ENCODE data around the gene CNTN4.
"Not testable (repeated sequence)": the region's sequence is repeated elsewhere in the genome, so short reads cannot be mapped to it uniquely, and the experiment has no call there.

Gene CNTN4

DNA sequence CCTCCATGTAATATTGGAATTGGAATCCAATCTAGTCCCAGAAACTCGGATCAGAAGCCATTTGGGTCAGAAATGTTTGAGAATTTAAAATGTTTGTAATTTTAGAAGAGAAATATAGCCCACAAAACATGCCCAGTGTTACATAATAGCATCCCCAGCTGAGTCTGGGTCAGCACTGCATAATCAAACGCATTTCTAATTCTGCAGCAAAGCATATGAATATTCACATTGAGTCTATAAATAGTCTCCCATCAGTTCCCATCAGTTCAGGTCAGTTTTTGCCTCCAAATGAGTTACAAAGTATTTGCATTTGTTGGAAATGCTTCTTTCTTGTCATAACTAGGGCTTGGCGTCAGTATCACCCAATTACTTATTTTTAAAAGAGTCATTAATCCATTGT is 628.4 kb downstream of the CNTN4 start:
- DNase-seq, result no peak

DNA sequence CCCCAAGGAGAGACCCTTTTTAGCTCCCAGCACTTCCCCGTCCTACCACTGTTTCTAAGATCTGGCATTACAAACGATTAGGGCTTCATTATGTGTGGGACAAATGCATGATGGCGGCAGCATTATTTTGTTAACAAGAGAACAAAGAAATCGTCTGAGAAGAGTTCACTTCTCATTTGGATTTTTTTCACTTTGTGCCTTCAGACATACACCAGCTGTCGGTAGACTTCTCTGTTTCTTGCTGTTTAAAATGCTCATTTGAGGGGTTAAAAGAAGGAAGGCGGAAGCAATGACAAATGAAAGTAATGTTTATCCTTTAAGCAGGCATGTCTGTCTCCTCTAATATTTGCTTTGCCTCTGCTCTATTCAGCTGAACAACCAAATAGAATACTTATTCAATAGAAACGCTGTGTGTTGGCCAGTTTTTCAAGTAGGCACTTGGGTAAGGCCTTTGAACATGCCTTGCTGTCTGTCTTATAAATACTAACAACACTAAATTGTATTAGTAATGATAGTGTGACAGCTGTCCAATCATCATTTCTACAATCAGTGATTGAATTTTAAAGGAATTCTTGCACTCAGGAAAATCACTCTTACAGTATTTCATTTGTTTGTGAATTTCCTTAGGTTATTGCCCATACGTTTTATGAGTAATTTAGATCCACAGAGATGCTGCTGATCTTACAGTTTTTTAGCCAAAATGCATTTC is 629.1 kb downstream of the CNTN4 start:
- DNase-seq, result no peak

DNA sequence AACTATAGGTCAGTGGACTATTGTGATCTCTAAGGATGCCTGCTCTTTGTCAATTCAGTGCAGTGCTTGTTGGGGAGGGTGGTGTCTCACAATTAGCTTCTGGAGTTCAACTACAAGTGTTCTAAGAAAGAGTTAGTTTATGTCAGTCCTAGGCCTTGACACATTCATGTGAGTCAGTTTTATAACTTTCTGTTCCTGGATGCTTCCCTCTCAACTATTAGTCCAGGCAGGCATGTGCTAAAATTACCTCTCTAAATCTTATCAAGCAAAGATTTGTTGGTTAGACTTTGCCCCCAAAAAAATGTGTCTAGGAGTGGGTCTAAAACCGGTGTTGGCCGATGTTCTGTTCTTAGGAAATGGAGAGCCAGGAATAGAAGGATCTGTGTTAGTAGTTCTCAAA is 633.2 kb downstream of the CNTN4 start:
- DNase-seq, result no peak

DNA sequence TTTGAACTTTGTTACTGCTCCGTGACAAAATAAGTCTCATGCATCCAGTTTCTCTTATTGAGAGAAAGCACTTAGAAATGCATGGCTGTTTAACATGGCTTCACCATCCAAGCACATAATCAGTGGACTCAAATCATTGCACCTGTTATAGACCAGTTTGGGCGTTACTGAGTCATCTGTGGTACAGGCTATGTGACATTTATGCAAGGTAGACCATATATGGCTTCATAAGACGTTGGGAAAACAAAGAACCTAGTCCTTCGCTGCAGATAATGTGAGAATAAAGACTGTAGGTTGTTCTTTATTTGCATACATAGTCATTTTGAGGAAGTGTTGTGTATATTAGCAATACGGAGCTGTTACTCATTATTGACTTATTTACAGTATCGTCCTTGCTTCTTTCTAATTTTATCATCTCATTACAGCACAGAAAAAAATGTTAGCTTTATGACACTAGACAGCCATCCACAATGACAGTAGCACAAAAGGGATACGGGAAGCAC is 636.8 kb downstream of the CNTN4 start:
- DNase-seq, result no peak

DNA sequence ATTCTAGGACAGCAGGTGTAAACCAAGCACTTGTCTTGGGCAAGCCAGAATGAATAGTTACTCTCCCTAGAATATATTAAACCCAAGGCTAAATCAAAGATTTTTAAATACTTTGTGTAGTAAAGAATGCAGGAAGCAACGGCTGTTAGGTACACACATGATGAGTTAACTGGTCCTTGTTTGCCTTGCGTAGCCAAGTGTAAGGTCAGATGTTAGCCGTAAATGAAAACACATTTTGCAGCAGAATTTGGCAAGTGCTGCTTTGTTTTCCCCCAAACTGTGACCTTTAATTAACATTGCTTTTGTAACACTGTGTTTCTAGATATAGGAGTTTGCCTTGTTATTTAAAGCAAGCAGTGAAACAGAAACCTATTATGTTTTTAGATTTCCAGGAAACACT is 642.9 kb downstream of the CNTN4 start:
- DNase-seq, result peak; percentile 12

DNA sequence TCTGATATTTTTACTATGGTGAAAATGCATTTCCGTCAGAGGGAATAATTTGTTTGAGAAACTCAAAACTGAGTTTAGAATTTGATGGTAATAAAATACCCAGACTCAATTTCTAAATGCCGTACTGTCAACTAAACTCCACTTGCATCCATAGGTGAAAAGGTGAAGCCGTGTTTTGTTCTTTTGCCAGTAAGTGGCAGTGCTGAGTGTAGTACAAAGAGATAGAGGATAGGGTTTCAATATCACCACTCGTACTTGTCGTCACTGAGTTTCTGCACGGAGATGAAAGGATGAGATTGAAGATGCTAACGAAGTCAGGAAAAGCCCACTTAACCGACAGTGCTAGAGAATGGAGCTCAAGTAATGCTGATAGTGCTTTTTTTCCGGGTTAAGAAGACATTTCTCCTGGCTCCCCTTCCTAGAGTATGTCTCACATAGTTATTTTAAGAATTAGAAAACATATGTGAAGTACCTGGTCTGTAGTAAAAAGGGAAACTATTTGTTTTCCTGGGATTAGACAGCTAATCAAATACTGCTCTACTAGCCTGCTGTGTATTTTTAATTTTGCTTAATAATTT is 666.4 kb downstream of the CNTN4 start:
- no peak for DNase-seq

DNA sequence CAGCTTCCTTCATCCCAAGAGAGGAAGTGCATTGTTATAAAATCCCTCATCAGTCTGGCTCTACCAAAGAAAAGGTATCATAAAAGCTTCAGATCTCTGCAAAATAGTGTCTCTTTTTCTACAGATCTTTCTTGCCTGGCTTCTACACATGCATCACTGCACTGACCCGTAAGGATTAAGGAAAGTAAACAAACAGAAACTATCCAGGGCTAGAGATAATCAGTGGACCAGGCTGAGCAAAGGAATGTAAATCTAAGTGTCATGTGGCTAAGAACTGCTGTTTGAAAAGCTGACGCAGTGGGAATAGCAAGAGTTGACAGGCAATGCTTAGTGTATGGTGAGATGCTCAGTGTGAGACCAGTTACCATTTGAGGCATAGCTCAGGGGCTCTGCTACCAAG is 671.8 kb downstream of the CNTN4 start:
- DNase-seq, result no peak

DNA sequence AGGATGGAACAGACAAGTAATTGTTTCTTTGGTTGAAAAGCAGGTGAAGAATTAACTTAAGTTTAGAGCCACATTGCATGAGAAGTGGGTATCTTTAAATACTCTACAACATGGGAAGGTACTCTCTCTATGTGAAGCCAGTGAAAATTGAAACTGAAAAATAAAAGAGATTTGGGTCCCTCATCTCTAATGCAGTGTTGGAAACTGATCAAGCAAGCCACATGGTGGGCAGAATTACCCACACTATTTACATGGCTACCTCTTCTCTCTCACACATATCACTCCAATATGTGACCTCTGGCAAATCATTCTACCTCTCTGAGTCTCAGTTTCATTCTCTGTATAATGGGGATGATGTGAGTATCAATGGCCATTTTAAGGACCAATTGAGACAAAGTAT is 672.5 kb downstream of the CNTN4 start:
- no peak for DNase-seq

DNA sequence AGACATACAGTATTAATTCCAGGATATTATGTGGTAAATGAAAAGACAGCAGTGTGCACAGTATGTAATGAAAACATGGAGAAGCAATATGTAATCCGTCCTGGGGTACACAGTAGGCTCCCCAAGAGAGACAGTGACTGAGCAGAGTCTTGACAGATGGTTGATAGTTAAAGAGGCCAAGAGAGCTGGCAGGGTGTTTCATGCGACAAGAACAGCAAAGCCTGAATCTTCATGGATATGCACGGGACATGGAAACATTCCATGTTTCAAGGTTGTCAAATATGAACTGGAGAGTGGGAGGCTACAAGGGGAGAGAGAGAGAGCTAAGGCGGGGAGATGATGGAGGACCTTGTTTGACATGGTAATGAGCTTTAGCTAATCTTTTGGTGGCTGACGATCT is 673.1 kb downstream of the CNTN4 start:
- no peak for DNase-seq

DNA sequence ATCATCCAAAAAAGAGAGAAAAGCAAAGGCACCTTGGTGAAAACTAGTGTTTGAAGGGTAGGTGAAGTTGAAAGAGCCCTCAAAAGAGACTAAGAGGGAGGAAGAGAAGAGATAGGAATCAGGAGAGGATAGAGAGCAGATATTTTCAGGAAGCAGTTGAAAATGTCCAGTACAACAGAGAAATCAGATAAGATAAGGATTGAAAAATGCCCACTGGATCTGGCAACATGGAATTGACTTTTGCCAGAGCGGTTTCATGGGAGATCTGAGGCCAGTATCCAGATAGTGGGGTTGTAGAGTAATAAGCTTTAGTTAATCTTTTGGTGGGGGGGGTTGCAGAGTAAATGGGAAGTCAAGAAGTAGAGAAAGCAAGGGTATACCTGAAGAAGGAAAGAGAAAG is 674.1 kb downstream of the CNTN4 start:
- no peak for DNase-seq

DNA sequence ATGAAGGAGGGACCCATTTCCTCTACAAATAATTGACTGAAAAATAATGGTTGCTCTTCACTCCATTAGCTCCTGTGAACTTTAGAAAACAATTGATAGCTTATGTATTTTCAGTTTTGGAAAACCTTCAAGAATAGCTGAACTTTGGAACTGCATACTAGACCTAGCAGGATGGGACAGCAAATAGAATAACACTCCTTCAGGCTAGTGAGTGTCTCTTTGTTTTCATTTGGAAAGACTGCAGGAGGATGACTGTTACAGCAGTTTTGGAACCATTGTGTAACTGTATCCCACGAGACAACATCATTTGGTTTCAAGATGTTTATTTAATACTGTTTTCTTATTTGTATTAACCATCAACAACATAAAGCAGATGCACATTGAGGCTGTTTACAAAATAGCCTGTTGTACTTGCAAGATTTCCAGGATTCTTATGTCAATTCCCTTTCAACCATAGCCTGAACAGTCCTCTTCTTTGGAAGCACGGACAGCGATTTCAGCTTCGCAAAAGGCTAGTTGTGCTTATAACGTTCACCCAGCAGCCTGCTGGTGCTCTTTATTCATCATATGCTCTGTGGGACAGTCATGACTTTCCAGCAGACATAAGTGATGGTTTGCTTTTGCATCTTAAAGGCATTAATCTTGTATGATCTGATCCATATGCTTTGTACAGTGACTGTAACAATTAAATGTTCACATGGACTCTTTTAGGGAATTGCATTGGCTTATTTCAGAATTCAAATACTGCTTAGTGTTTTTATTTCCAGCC is 676.0 kb downstream of the CNTN4 start:
- DNase-seq, result no peak

DNA sequence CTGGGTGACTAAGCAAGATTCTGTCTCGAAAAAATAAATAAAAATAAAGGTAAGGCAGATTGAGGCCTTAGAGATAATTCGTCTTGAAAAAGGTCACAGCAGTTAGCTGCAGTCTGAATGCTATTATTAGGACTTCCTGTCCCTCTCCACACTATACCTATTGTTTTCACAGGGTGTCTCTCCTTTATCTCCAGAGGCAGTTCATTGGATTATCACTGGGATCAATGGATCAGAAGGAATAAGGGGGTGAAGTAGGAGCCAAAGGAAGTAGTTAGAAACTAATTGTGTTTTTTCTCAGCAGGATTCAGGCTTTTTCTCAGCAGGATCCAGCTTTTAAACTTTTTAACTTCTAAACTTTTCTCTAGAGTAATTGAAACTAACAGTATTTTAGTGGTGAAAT is 684.6 kb downstream of the CNTN4 start:
- DNase-seq, result no peak

DNA sequence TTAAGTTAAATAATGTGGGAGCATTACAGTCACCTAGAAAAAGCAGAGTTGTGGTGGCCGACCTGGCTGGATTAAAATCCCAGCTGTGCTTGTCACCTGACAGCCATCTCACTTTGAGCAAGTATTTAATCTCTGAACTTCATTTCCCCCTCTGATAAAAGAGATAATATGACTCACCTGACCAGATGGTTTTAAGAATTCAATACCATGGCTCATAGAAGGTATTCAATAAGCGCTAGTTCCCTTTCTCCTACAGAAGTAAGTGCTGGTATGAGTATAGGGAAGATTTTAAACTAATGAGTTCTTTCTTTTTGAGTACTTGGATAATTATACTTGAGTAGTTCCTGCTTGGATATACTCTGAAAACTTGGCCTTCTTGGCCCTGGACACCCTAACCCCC is 686.0 kb downstream of the CNTN4 start:
- no peak for DNase-seq

DNA sequence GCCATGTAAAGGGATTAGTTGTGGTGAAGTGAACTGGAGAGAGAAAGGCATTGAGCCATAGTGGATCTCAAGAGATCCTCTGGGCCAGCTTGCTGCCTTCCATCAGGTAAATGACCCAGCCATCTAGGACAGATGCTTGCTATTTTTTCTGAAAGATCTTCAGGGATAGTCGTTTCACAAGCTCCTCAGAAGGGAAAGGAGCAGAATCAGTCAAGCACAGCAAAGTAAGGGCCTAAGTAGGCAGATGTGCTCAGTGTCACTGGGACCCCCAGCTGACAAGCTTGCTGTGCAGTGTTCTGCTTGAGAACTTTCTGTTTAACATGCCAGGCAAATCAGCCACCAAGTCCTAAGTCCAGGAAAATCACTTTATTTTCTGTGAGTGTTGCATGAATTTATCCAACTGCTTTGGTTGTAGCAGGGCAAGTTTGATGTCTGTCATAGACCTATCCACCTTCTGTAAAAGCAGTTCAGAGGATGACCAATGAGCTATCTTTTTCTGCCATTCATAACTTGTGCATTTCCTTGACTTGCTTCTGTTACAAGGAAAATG is 691.7 kb downstream of the CNTN4 start:
- no peak for DNase-seq

DNA sequence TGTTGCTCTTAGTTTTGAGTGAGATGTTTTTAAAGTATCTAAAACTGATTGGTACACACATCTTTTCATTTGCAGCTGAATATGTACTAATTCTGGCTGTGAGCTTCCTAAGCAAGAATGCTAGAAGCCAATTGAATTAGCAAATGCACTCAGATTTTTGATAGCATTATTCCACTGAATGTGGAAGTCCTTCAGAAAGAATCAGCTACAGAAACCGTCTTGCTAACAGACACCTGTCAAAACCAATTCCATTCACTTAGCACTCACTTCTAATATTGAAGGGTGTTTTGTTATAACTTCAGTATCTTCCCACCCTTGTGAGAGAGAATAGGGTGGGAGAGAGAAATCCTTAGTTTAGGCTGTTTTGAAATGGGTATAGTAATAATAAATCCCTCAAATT is 693.8 kb downstream of the CNTN4 start:
- DNase-seq, result no peak

DNA sequence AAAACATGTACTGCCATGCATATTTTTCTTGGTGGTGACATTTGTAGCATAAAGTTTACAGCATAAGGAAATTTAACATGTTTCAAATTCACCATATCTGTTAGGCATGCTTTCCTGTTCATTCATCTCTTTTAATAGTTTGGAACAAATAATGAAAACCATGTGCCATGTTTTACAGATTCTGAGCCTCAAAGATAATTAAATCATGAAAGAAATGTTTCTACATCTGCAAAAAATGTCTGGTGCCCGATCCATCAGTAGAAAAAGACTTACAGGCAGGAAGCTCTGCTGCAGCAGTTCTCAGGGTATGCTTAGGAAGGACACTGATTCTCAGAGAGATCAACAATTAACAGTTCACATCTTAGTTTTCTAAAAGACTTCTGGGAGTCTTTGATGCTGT is 695.3 kb downstream of the CNTN4 start:
- DNase-seq, result no peak

DNA sequence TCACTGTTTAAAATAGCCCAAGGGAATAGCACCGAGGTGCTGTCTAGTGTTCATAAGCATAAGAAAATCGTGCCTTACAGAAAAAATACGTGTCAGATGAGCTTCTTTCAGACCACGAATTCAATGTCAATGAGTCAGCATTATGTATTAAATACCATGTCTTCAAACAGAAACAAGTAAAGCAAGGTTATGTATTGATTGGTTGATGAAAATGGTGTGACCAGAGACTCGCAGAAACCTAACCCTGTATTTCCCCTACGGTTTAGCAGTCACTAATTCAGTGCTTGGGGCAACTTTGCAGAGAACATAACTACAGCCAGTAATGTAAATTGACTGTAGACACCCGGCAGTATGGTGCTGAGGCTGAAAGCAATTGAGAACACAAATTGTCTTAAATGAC is 703.8 kb downstream of the CNTN4 start:
- no peak for DNase-seq

DNA sequence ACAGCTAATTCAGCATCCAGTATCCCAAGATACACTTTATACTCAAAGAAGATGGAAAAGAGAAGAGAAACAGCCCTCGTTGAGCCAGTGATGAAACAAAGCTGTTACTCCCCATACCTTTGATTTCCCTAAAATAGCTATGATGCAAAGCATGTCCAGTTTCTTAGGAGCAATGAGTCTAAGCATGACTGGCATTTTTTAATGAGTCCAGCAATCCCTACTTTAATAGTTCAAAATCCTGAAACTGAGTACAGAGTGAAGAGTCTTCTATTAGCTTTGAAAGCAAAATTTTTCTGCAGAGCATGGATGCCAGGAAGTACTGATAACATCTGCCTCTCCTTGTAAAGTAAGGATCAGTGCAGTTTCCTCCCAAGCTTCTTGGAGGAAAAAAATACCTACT is 708.8 kb downstream of the CNTN4 start:
- no peak for DNase-seq

DNA sequence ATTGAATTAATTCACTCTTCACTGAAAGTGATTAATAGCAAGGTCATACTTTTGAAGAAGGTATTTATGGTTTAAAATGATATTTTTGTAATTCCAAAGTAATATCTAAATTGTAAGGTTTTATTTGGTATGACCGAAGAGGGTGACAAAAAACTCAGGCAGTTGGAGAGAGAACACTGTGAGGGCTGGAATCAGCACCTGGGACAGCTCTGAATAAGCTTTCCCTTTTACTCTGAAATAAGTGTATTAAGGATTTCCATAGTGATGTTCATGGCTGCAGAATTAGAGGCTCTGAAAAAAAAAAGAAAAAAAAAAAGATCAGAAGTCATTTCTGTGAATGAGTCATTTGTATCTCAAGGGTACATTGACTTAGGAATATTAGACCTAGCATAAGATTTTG is 712.1 kb downstream of the CNTN4 start:
- DNase-seq, result no peak

DNA sequence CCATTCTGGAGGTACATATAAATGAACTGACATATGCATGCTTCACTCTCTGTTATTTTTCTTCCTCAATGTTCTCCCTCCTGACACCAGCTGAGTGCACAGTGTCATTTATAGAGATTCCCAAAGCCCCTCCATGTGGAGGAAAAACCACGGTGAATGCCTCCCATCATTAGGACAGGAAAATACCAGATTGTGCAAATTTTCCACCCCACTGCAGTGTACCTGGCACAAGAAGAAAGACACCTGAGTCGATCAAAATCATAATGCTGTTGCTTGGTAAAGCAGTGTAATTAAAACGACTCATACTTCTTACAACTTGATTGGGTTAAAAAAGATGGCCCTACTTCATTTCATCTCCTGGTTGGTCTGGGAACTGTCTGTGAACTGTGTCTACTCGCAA is 720.9 kb downstream of the CNTN4 start:
- no peak for DNase-seq

DNA sequence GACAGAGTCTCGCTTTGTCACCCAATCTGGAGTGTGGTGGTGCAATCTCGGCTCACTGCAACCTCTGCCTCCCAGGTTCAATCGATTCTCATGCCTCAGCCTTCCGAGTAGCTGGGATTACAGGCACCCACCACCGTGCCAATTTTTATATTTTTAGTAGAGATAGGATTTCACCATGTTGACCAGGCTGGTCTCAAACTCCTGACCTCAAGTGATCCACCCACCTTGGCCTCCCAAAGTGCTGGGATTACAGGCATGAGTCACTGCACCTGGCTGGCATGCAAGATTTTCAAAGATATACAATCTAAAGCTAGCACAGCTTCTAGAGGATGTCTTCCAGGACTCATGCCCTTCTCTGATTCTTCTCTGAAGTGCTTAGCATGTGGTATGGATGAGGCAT is 722.3 kb downstream of the CNTN4 start:
- DNase-seq, result not testable (repeated sequence)

DNA sequence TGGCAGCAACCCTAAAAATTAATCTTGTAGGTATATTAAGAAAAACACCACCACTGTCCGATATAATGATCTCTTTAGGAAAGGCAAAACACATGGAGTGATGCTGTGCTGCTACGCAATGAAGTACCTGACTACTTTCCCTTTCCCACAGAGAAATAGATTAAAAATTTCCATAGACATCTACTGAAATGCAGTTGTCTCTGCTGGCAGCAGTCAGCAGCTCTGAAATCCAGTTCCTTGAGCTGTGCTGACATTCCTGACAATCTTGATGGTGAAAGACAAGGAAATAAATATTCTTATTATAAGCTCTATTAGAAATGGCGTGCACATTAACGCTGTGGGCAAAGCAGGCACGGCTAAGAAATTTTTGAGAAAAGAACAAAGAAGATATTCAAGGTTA is 723.9 kb downstream of the CNTN4 start:
- no peak for DNase-seq

DNA sequence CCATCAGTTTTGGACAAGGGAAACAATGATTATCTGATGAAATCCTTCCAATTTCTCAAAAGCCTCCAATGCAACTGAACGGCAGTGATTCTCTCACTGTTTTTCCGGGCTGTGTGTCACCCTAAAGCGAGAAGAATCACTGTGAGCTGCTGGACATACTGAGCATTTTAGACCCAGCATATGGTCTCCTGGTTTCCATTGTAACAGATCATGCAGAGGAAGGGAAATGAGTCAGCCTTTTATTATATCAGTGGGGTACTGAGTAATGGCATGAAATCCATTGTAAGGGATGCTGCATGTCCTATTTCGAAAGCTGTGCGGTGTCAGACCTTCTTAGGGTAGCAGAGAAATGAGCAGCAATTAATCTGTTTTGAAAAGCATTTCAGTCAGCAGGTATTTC is 724.4 kb downstream of the CNTN4 start:
- no peak for DNase-seq

All from COR-L47 (cell line).